NCI-H82 treated with DMSO at 0.1 percent for 48 hours (cell line): ENCODE measurements around the gene ZBTB24.

Experiments used
- DNase-seq: peaks from one replicate; lab custom pipeline; 2025; ENCODE audit not compliant: unreplicated experiment; lab: John Stamatoyannopoulos, UW

The ZBTB24 gene

DNA sequence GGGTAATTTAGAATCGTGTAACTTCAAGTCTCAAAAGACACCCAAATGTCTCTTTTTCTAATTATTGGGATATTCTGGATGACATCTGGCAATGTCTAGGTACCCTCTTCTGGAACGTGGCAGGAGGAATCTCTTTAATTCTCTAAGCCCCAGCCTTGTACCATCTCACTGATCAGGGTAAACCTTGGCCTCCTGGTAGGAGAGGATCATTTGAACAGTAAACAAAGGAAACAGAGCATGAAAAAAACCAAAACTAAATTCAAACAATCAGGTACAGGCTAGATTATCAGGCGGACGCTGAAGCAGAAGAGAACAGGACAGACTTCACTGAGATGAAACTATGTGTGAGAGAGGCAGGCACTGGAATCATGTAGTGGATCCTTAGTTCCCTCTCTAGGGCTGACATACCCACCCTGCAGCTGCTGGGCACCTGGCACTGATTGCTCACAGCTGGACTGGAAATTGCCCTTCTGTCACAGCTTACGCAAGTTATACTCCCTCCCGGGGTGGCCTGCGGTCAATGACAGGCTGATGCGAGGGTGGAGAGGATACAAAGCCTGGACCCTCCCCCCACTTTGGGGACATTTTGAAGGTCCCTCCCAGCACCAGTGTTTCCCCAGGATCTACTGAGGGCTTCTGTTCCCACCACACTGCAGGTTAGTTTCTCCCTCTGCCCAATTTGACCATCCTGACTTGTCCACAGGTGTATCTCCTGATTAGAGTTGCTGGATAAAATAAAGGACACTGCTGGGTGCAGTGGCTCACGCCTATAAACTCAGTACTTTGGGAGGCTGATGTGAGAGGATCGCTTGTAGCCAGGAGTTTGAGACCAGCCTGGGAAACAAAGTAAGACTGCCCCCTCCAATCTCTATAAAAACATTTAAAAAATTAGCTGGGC, 20.6 kb upstream of the ZBTB24 start:
- DNase-seq, result no peak

DNA sequence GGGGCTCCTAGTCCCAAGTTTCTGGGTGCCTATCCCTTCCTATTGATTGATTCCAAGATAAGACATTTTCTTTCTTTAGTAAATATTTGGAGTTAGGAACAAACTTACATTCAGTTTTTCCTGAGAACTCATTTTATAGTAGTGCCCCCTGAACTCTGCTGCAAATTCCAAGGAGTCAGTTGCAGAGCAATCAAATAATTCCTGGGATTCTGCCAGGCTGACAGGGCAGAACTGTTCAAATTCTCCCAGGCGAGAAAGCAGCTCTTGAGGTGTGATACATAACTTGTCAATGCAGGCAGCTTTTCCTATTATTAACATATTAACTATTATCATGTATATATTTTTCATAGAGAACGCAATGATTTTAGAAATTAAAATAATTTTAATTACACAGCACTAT, 15.9 kb upstream of the ZBTB24 start:
- DNase-seq, result no peak

DNA sequence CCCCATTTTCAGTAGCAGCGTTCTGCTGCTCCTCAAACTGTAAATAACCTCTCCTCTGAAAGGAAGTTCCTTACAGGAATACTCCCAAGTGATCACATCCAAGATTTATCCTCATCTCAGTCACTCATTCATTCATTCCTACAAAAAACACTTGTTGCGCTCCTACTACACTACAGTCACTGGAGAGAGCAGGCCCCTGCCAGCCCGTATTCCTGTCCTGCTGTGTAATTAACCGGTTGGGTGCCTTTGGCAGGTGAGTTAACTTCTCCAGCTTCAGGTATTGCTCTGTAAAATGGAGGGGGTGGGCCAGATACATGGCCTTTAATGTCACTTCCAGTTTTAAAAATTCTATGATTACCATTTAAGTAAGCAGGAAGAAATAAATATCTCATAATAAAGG, 15.0 kb upstream of the ZBTB24 start:
- no peak for DNase-seq

DNA sequence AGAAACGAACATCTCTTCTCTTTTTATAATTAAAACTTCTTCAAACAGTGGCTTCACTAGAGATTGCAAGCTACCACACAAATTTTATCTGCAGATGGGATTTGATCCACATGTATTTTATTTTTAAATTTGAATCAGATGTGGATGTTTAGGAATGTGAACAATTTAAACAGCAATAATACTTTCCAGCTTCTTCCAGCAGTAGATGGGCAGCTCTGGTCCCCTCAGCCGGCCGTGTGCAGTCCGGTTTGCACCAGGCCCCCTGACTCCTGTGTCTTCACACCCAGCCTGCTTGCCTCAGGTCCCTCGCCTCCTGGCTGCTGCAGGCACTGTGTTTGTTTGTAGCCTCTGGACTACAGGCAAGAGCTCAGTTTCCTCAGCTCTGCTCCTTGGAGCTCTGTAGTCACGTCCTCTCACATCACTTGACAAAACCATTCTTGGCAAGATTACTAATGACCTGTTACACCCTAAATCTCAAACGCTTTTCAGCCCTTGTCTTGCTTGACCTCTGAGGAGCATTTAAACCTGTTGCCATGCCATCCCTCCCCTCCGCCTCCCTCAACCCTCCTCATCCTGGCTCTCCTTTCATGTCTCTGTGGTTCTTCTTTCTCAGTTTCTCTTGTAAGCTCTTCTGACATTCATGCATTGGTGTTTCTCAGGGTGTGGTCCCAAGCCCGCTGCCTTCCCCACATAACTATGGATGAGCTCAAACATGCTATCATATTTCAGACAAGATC, 13.2 kb upstream of the ZBTB24 start:
- DNase-seq, result no peak

DNA sequence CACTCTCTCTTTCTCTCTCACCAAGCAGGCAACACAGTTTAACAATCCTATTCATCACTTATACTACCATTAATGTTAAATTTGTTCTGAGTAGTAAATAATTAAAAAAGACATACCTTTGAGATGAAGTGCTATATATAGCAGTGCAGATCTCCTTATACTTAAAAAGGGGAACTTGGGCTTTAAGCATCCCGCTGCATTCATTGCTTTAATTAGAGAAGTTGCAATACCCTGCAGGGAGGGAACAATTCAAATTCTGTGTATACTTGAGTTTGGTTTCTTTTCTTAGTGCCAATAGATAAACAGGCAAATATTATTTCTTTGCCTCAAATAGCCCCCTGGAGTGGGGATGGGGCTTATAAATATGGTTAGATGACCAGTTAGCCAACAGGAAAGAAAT, 10.8 kb upstream of the ZBTB24 start:
- DNase-seq, result no peak

DNA sequence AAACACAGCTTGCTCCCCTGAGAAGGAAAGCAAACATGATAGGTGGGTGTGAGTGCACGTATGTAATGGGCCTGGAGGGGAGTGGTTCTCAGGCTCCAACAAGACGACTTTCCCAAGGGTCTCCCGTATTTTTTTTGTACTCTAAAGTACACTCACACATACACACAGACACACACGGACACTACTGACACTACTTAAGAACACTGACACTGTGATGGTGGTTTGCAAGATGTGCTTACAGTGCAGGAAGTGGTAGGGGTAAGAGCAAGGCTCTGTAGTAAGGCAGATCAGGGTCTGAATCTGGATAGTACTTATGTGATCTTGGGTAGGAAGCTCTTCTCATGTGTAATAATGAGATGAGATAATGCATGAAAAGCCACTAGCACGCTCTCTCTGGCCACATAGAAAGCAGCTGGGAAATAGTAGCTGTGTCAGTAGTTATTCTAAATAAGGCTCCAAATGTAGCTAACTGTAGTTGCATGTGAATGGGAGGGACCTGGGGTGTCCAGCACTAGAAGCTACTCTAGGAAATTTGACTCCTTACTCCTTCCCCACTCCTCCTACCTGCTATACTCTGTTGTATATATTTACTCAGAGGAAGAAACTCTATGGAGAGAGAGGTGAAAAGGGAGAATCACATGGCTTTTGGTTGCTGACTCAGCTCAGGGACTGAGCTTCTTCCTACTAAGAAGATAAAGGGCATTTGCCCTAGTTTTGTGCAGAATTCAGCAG, 8.4 kb upstream of the ZBTB24 start:
- peak; percentile 10 for DNase-seq

DNA sequence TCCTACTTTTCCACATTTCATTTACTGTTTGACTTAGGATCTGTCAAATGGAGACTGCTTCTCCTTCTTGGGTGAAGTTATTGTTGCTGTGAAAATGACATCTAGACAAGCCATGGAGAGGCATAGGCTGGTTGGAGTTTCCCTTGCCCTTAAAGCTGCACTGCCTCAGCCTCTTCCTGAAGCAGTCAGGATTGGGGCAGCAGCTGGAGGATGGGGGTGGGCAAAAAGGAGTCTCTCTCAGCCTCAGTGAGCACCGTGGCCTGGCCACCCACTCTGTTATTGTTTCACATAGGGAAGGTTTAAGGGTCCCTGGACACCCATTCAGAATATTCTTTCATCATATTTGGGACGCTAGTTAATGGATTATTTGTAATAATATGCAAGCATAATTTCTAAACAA, 7.7 kb upstream of the ZBTB24 start:
- no peak for DNase-seq

DNA sequence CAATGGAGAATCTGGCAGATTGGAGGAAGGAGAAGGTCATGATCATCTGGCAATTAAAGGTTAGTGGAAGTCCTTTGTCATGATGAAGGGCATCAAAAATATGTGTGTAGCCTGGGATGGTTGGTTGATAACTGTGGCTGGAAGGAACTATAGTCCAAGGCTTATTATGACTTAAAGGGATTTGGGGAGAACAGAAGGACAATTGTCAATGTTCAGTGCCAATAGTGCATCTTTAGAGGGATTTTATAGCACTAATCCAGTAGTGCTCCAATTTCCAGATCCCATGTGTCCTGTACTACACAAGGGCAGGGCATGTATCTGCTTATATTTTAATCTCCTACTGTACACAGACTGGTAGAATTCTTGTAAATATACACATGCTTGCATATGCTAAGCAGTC, 5.0 kb upstream of the ZBTB24 start:
- DNase-seq, result peak; percentile 87

DNA sequence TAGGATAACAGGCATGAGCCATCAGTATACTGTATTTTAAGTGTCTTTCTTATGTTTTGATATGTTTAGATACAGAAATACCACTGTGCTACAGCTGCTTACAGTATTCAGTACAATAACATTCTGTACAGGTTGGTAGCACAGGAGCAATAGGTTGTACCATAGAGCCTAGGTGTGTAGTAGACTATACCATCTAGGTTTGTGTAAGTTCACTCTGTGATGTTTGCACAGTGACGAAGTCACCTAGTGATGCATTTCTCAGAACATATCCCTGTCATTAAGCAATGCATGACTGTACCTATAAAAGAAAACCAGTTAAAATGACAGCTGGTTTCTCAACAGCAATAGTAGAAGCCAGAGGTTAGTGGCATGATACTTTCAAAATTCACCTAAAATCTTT, 3.0 kb upstream of the ZBTB24 start:
- no peak for DNase-seq

DNA sequence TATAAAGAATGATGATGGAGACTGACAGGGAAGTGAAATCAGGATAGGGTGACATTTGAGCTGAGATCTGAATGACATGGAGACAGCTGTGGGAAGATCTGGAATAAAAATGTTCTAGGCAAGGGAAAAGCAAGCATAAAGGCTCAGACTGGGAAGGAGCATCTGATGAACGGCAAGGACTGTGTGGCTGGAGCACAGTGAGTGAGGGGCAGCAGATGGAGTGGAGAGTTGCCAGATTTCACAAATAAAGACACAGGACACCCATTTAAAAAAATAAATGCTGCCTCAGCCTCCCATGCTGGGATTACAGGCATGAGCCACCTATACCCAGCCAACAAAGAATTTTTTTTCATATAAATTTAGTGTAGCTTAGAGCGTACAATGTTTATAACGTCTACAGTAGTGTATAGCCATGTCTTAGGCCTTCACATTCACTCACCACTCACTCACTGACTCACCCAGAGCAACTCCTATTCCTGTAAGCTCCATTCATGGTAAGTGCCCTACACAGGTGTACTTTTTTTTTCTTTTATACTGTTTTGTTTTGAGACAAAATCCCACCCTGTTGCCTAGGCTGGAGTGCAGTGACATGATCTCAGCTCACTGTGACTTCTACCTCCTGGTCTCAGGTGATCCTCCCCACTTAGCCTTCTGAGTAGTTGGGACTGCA, 2.4 kb upstream of the ZBTB24 start:
- no peak for DNase-seq

DNA sequence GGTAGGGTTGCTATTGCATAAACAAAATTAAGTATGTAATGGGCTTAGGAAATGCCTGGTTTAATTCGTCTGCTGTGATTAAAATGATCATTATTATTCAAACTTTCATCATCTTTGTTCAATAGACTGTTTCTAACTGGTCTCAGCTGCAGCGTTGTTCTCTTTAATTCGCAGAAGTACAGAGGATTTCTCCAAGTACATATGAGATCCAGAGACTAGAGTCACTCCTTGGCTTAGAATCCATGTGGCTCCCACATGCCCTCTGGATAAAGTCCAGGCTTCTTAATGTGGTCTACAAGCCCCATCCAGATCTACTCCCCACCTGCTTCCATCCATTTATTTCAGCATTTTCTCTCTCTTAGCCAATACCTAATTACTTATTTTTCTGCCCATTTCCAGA, 1.1 kb upstream of the ZBTB24 start:
- no peak for DNase-seq

DNA sequence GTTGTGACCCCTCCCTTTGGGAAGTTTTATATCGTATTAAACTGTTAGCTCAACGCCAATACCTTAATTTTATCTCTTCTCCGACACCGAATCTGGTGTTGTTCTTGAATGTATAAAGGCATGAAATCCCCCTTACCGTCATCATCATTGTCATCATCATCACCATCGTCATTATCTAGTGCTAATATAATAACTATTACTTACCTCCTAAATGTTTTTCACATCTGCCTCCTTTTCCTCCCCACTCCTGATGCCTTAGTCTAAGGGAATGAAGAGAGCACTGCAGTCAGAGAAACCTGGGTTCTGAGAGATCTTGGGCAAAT, 677 bp upstream of the ZBTB24 start:
- DNase-seq, result no peak

DNA sequence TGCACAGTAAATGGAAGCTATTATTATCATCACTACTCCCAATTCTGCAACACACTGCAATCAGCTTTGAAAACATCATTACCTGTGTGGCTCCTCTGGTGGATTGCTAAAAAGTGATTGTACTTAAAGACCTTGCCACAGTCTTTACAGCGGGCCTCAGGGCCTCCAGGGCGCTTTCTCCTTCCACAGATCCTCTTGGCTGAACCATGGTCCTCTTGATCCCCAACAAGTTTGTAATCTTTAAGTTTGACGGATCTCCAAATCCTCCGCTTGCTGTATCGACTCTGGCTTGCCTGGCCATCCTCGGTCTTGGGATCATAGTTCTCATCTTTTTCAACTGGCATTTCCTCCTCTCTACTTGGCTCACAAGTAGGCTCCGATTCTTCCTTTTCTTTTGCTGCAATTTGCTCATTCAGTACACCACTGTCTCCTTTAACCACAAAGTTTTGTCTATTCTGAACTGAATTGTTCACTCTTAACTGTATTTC, 2.0 kb downstream of the ZBTB24 start:
- DNase-seq, result no peak

DNA sequence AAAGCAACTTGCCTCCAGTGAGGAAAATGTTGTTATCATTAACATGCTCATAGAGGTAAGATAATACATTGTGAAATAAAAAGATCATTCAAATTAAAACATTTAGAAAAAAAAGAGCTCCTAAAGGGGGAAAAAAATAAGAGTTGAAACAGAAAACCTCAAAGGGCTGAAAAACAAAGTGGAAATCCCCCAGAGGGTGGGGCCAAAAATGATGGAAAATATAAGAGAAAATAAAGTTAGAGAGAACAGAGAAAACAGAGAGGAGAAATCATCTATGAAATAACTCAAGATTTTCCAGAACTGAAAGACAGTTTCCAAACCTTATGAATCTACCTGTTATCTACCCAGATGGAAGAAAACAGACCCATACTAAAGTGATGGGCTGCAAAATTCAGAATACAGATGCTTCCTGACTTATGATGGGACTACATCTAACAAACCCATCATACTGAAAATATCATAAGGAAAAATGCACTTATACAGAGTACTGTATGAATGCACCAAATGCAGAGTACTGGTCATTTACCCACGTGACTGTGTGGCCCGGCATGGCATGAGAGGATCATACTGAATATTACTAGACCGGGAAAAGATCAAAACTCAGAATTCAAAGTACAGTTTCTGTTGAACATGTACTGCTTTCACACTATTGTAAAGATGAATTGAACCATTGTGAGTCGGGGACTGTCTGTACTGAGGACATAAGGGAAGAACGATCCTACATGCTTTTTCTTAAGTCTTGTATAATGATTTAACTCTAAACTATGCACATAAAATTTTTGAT, 4.0 kb downstream of the ZBTB24 start:
- DNase-seq, result no peak

DNA sequence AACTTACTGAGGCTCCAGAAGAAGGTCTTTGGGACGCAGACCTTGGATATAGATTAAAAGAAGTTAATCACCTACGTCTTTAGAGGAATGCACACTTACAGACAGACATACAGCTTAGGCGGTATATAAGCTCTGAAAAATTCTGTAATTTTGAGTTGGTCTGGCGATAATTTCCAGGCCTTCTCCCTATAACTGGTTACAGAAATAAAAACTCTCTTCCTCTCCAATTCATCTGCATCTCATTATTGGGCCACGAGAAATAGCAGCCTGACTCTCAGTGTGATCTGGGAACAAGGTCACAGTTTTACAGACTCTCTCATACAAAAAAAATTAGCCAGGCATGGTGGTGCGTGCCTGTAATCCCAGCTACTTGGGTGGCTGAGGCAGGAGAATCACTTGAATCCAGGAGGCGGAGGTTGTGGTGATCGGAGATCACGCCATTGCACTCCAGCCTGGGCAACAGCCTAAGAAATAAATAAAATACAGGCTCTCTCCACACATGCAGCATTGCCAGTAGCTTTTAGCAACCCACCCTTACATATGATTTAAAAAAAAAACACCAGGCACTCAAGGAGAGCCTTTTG, 4.7 kb downstream of the ZBTB24 start:
- no peak for DNase-seq

DNA sequence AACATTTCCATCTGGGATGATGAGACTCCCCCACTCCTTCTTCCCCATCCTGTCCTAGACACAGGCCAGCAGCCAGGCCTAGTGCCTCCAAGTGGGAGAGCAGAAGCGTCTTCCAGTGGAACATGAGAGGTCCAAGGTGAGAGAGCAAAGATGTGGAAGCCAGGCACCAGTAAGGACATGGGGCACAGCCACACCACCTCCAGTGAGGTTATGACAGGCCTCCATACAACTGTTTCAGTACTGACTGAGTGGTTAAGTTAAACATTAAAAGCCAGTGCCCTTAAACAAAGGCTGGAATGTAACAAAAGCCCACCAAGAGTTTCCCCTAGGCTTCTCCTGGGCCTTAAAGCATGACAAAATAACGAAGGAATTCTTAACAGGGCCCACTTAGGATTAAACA, 5.3 kb downstream of the ZBTB24 start:
- DNase-seq, result no peak

DNA sequence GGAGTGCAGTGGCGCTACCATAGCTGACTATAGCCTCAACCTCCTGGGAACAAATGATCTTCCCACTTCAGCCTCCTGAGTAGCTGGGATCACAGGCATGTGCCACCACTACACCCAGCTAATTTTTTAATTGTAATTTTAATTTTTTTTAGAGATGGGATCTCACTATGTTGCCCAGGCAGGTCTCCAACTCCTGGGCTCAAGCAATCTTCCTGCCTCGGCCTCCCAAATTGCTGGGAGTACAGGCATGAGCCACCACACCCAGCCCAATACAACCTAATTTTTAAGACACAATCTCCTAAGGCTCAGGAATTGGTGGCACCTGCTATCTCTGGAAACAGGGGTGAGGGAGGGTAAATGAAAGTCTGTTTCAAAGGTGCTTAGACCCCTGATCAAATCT, 5.8 kb downstream of the ZBTB24 start:
- no peak for DNase-seq

DNA sequence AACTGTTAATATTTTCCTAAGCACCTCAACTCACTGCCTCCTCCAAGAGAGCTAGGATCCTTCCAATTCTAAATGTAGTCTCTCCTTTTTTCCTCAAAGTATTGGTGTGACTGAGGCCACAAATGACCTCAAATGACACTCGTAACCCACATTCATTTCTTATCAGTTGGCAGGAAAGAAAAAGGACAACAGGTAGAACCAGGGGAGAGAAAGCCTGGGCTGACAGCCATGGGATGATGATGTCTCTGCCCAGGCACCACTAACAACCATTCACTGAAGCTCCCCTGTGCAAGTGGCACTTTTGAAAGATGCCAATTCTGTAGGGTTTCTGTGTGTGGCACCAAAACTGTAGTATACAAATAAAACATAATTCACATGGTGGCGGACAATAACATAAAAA, 7.4 kb downstream of the ZBTB24 start:
- no peak for DNase-seq

DNA sequence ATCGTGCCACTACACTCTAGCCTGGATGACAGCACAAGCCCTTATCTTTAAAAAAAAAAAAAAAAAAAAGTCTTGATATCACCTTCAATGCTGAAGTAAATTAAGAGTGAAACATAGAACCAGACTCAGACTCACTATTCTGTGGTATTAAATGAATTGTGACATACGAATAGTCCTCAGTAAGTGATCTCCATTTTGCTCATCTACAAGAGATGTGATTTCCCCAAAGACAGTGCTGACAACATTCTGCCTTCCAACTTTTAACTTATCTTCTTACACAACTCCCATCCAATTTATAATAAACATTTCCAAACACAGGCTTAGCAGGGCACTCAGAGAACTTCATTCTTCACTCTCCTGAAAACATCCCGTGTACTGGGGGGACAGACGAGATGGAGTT, 8.0 kb downstream of the ZBTB24 start:
- DNase-seq, result no peak

DNA sequence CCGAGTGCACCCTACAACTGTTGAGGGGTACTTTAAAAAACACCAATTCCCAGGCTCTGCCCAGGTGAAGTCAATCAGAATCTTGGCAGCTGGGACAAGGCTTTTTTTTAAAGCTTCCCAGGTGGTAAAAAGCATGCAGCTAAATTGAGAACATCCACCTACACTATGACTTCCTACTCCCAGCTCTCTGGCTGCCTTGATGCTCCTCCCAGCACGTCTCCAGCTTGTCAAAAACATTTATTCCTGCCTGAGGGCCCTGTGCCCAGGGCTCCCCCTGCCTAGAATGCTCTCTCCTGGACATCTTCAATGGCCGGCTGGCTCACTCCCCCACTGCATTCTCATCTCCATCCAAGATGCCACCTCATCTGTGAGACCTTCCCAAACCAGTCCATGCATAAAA, 9.9 kb downstream of the ZBTB24 start:
- no peak for DNase-seq
